Loucy (cell line): Measurements from ENCODE around the gene CNIH4.

Experiments
- EZH2phosphoT487 ChIP-seq: fragments of 200-600 bp; IDR thresholded peaks from 2 replicates; pipeline ENCODE4 v1.6.1; 2018; ENCODE audit warnings: antibody characterized with exemption, mild to moderate bottlenecking, moderate library complexity, borderline replicate concordance
- TF ChIP-seq, protein P1 (sequence below): fragments of 200-600 bp; sonication (generic); conservative IDR thresholded peaks from 2 replicates; pipeline ENCODE4 v1.5.1; 2014; ENCODE audit warnings: mild to moderate bottlenecking, antibody characterized with exemption, low read length

DNA sequence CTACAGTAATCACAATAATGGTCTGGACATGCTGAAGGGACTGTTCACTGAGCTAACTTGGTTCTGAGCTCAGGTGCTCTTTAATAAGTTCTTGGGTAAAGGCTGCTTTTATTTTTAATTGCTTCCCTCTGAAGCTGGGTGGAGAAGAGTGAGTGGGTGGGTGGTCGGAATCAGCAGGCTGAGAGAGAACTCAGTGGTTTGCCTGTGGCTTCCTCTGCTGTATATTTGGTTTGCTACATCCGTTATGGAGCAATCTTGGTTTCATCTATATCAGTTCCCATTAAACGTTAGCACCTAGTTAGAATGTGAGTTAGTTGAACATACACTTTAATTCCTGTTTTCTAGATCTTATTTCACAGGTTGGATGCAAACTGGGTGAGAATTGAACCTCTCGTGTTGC lies 23.3 kb downstream of the CNIH4 start:
- TF ChIP-seq, protein P1, sequence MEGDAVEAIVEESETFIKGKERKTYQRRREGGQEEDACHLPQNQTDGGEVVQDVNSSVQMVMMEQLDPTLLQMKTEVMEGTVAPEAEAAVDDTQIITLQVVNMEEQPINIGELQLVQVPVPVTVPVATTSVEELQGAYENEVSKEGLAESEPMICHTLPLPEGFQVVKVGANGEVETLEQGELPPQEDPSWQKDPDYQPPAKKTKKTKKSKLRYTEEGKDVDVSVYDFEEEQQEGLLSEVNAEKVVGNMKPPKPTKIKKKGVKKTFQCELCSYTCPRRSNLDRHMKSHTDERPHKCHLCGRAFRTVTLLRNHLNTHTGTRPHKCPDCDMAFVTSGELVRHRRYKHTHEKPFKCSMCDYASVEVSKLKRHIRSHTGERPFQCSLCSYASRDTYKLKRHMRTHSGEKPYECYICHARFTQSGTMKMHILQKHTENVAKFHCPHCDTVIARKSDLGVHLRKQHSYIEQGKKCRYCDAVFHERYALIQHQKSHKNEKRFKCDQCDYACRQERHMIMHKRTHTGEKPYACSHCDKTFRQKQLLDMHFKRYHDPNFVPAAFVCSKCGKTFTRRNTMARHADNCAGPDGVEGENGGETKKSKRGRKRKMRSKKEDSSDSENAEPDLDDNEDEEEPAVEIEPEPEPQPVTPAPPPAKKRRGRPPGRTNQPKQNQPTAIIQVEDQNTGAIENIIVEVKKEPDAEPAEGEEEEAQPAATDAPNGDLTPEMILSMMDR = no peak
- TF ChIP-seq EZH2phosphoT487 = peak; percentile 92; the same call in 1 of the 2 replicates
